K562 (cell line): ENCODE results near the gene PDCD11. TPM values are rescaled to one million over a fixed set of nuclear protein-coding genes. Genes with fewer than 3 reads are reported as not detected.

Source experiments
- ATAC-seq: fragments of 200-7000 bp; cut with Tn5 transposase; 3 replicates; pipeline ENCODE4 v1.9.1; 2020; ENCODE audit warnings: moderate library complexity
- BruUV-seq: library from RNA; stranded (reverse); fragments of 400-500 nt; replicated peaks from 2 replicates; lab custom pipeline; 2021; lab: Mats Ljungman, UMichigan
- CTCF ChIA-PET: fragments of 300-600 bp; formaldehyde crosslinking; extraction: SDS; loops from one replicate; lab custom pipeline; 2021; ENCODE audit warnings: low intra/inter-chr PET ratio; lab: Yijun Ruan, JAX
- POLR2A ChIA-PET: fragments of 300-600, 350-650 bp; sonication (Branson Sonifier 250); formaldehyde crosslinking; extraction: SDS; loops from one replicate; lab custom pipeline; 2021; ENCODE audit warnings: antibody characterized with exemption, inconsistent platforms; lab: Yijun Ruan, JAX
- DNase-seq, 4 experiments: peaks; one replicate each; pipeline versions ENCODE4 v3.0.0 to v3.0.0-alpha.2; 2011 to 2018; ENCODE audit warnings: low spot score in 3 of 4, mixed read lengths in 3 of 4; ENCODE audit errors: extremely low read depth in 1 of 4
- FAIRE-seq: peaks from 2 replicates; lab custom pipeline; 2011; peaks lifted over from hg19 to GRCh38; lab: Jason Lieb, UNC
- H2AFZ ChIP-seq: 2 replicates; pipeline ENCODE4 v1.6.0; 2011; ENCODE audit warnings: low read depth, low read length, control low read depth, inconsistent platforms
- H3K27ac ChIP-seq: fragments of 200-600 bp; 3 replicates; pipeline ENCODE4 v1.8.0; 2011; ENCODE audit warnings: low read depth, mild to moderate bottlenecking, control low read depth, inconsistent platforms, low read length, moderate library complexity, mixed read lengths; ENCODE audit errors: extremely low read depth
- H3K27me3 ChIP-seq, 2 experiments: fragments of 300-600 bp in 1 of 2; 2 replicates in 1 of 2; 3 replicates in 1 of 2; pipeline versions ENCODE4 v1.6.0 to v1.8.0; 2011; ENCODE audit warnings: inconsistent platforms in 2 of 2, low read length in 2 of 2, mild to moderate bottlenecking in 1 of 2, mixed read lengths in 1 of 2, moderate library complexity in 1 of 2; ENCODE audit not compliant: control insufficient read depth in 2 of 2, insufficient read depth in 2 of 2
- H3K36me3 ChIP-seq: fragments of 300-600 bp; 3 replicates; pipeline ENCODE4 v1.8.0; 2011; ENCODE audit warnings: mild to moderate bottlenecking, low read length, inconsistent platforms; ENCODE audit not compliant: control insufficient read depth, insufficient read depth
- H3K4me1 ChIP-seq, 2 experiments: fragments of 200-600 bp in 1 of 2; replicated peaks in 1 of 2; 2 replicates in 1 of 2; 3 replicates in 1 of 2; pipeline versions ENCODE4 v1.5.1 to v1.8.0; 2011; ENCODE audit warnings: inconsistent platforms in 2 of 2, low read length in 2 of 2, mild to moderate bottlenecking in 1 of 2, mixed read lengths in 1 of 2, moderate library complexity in 1 of 2; ENCODE audit not compliant: control insufficient read depth in 2 of 2, insufficient read depth in 2 of 2
- H3K4me2 ChIP-seq: 2 replicates; pipeline ENCODE4 v1.6.1; 2011; ENCODE audit warnings: low read length, control low read depth, inconsistent platforms, mixed read lengths; ENCODE audit not compliant: insufficient read depth
- H3K4me3 ChIP-seq: fragments of 200-600 bp; sonication (generic), shearing (Covaris generic); 2 replicates; pipeline ENCODE4 v1.5.1; 2016; ENCODE audit warnings: control low read depth, inconsistent platforms
- H3K79me2 ChIP-seq: fragments of 200-600 bp; 3 replicates; pipeline ENCODE4 v1.8.0; 2011; ENCODE audit warnings: low read length, inconsistent platforms; ENCODE audit not compliant: control insufficient read depth, insufficient read depth
- H3K9ac ChIP-seq, 2 experiments: 2 replicates each; pipeline versions ENCODE4 v1.6.0 to v1.6.1; 2011; ENCODE audit warnings: low read depth in 2 of 2, low read length in 2 of 2, control low read depth in 1 of 2, inconsistent platforms in 1 of 2, mild to moderate bottlenecking in 1 of 2, mixed read lengths in 1 of 2; ENCODE audit not compliant: insufficient read depth in 1 of 2
- H3K9me1 ChIP-seq: one replicate; pipeline ENCODE4 v1.6.0; 2011; ENCODE audit warnings: inconsistent platforms, mild to moderate bottlenecking, low read length, moderate library complexity; ENCODE audit not compliant: control insufficient read depth, insufficient read depth
- H3K9me3 ChIP-seq: replicated peaks from 2 replicates; pipeline ENCODE4 v1.5.1; 2011; ENCODE audit warnings: low read depth, low read length, inconsistent platforms; ENCODE audit not compliant: control insufficient read depth, insufficient read depth
- H4K20me1 ChIP-seq: replicated peaks from 2 replicates; pipeline ENCODE4 v1.6.1; 2011; ENCODE audit warnings: low read length, inconsistent platforms, mixed read lengths; ENCODE audit not compliant: control insufficient read depth, insufficient read depth
- RBM34 ChIP-seq: fragments of 200-400 bp; formaldehyde crosslinking; IDR thresholded peaks from 2 replicates; pipeline ENCODE4 v1.6.1; 2018; ENCODE audit warnings: low read length, borderline replicate concordance; ENCODE audit not compliant: insufficient read depth
- TAF1 ChIP-seq: IDR thresholded peaks from 2 replicates; pipeline ENCODE4 v1.6.1; 2011; ENCODE audit warnings: mild to moderate bottlenecking, low read length, moderate library complexity; ENCODE audit not compliant: insufficient read depth, control insufficient read depth, severe bottlenecking; ENCODE audit errors: extremely low read depth
- ZBTB33 ChIP-seq: sonication (generic); formaldehyde crosslinking; IDR thresholded peaks from 2 replicates; pipeline ENCODE4 v1.8.1; 2023; ENCODE audit warnings: mild to moderate bottlenecking, missing genetic modification reagents
- ZNF398 ChIP-seq: fragments of 250-450 bp; sonication (Bioruptor Pico); IDR thresholded peaks from 2 replicates; pipeline ENCODE4 v1.8.0; 2021; ENCODE audit warnings: moderate library complexity, mild to moderate bottlenecking, inconsistent platforms
- WGBS: fragments of 100-300 bp; shearing (Covaris generic); methylation state at CpG from one replicate; pipeline ENCODE4 v1.1.6; 2016; ENCODE audit warnings: low coverage, mixed read lengths; ENCODE audit not compliant: insufficient coverage; ENCODE audit errors: missing lambda C conversion rate; 5-methylcytosine and 5-hydroxymethylcytosine counted together
- in situ Hi-C: fragments of 300-500 bp; cut with MboI; formaldehyde crosslinking; loops from 4 replicates; pipeline ENCODE4 v1.15.0; 2018; ENCODE audit warnings: inconsistent platforms, mixed read lengths
- intact Hi-C: fragments of 100-400 bp; cut with micrococcal nuclease; formaldehyde crosslinking; loops from 2 replicates; pipeline ENCODE4 v1.14.2; 2022
- polyA plus RNA-seq, 8 experiments: library from polyadenylated mRNA; depleted of rRNA in 4 of 8; stranded (reverse) in 5 of 8; unstranded in 3 of 8; fragments of >200 nt; fragmentation: Nextera tagmentation in 2 of 8; fragmentation: Illumina TruSeq in 1 of 8; extraction: Ambion mirVana in 2 of 8; extraction: Trizol in 1 of 8; gene quantifications; 2 replicates each; pipeline versions ENCODE4 v1.2.1 to v1.2.3, GENCODE V29; 2011 to 2014; ENCODE audit warnings: inconsistent platforms in 1 of 8, missing spikeins in 1 of 8
- total RNA-seq, 7 experiments: library from RNA; depleted of rRNA in 6 of 7; stranded (reverse); fragments of >200 nt in 6 of 7; fragmentation: Illumina TruSeq in 2 of 7; extraction: Trizol in 2 of 7; gene quantifications; 2 replicates each; pipeline versions ENCODE4 v1.2.1 to v1.2.3, GENCODE V29; 2011 to 2021; ENCODE audit warnings: low replicate concordance in 1 of 7

Gene PDCD11
- total and polyA plus RNA-seq, 9 of the 15 experiments (the other 6 are each of a cell fraction or from before 2014, with no cell fraction given) = 14.8 to 73.8 (median 50.0) TPM

- Histone ChIP-seq H2AFZ (no peak overlapping the region), H3K79me2 (no peaks in the 10 kb centered on the region; the same call in 2 of the 3 replicates), H3K36me3 (peaks cover 93% of the 10 kb centered on the region), H3K4me1 (no peaks in the 10 kb centered on the region), H3K9me1 (no peaks in the 10 kb centered on the region), H3K4me2 (no peak overlapping the region), H4K20me1 (no peaks in the 10 kb centered on the region), H3K27me3 (no peaks in the 10 kb centered on the region), H3K27ac (no peak overlapping the region), H3K4me3 (no peak overlapping the region), H3K9me3 (no peaks in the 10 kb centered on the region), H3K9ac (no peak overlapping the region)
- in situ Hi-C loops = no loop called here
- 94% methylated on average over 8 of the region's 9 CpGs for WGBS
- POLR2A ChIA-PET = no interaction called here
- intact Hi-C loops = no loop called here
- CTCF ChIA-PET = no interaction called here
- no peak for ATAC-seq
- DNase-seq = no peak
- FAIRE-seq = no peak
- TF ChIP-seq ZBTB33 (CRISPR knock-in tag) (no peak), RBM34 (no peak), TAF1 (no peak), ZNF398 (no peak)
- BruUV-seq = no TSS peak
Measured at GRCh38 chr10:103427866-103428265, 31.4 kb downstream of the PDCD11 start.
